ENCODE results near the gene NOVA2. TPM values are rescaled to one million over a fixed set of nuclear protein-coding genes. Genes with fewer than 3 reads are reported as not detected.
A peak's percentile ranks its signal among the peaks of the same experiment; 100 is the strongest.

Gene NOVA2
- polyA plus RNA-seq, 10 donors: 2.8 to 5.5 (median 4.0) TPM

DNA sequence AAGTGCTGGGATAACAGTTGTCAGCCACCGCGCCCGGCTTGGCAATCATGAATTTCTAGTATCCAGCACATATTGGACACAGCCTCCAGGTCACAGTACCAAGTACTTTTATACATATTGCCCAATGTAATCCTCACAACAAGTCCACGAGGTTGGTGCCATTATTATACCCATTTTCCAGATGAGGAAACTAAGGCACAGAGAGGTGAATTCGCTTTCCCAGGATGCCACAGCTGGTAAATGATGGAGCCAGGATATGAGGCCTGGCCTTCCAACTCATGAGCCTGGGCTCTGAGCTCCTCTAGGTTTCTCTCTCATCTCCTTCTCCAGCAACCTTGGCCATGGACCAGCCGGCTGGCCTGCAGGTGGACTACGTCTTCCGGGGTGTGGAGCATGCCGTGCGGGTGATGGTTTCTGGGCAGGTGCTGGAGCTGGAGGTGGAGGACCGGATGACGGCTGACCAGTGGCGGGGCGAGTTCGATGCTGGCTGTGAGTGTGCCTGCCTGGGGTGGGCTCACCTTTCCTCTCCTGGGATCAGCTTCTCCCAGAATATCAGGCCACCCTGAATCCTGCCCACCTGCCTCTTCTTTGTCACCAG is 29.1 kb upstream of the NOVA2 start:
- DNase-seq: no peak

DNA sequence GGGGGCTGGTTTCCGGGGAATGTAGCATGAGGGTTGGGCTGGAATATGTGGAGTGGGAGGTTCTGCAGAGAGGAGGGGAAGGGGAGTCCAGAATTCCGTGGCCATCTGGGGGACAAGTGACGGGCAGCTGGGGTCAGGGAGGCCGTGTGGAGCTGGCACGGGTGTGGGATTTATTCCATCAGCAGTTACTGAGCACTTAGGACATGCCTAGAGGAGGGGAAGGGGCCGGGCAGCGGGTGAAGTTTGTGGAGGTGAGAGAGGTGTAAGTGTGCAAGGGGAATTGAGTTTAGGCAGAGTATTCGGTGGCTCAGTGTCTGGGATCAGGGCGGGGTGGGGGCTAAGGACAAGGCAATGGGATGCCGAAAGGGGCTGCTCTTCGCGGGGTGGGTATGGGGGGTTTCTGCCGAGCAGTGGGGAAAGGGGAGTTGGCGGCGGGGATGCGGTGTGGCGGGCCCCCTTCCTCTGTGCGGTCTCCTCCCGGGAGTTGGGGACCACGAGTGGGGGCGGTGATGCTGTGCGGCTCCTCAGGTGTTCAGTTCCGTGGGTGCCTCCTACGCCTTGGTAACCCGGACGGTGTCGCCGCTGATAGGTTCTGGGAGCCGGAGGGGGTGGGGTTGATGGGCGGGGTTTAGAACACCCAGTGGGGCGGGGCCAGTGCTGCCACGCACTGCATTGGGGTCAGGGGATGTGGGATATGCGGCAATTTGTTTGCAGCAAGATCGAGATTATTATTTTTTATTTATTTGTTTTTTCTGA is 27.0 kb upstream of the NOVA2 start:
- no peak for DNase-seq

DNA sequence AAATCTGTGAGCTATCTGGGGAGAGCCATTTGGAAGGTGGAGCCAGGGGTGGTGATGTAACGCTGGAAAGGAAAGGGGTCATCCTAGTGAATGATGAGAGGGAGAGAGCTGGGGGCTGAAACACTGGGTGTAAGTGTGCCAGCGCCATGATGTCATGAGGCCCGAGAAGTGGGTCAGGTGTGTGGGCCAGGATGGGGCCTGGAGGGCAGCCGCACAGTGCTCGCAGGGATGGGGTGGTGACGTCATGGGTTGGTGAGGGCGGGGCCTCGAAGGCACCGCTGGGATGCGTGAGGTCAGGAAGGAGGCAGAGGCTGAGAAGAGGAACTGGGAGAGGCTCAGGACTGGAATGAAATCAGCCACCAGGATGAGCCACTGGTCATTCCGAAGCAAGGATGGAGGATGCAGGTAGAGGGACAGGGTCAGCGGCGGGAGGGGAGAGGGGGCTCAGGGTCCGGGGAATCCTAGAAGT is 26.0 kb upstream of the NOVA2 start:
- peak in 1 of 3 donors; percentile 41 for DNase-seq

DNA sequence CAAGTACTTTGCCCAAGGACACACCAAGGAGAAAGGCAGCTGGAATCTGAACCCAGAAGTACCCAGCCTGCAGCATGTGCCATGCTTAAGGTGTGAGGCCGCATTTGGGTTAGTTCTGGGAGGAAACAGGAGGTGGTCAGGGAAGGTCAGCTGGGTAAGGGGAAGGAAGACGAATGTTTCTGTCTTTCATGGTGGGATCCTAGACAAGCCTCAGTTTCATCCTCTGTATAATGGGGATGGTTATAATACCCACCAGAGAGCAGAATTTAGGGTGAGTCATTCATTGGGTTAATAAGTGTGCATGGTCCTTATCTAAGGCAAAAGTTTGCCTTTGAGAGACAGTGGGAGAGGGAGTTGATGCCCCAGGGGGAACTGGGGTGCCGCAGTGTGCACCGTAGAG is 25.2 kb upstream of the NOVA2 start:
- DNase-seq: no peak

DNA sequence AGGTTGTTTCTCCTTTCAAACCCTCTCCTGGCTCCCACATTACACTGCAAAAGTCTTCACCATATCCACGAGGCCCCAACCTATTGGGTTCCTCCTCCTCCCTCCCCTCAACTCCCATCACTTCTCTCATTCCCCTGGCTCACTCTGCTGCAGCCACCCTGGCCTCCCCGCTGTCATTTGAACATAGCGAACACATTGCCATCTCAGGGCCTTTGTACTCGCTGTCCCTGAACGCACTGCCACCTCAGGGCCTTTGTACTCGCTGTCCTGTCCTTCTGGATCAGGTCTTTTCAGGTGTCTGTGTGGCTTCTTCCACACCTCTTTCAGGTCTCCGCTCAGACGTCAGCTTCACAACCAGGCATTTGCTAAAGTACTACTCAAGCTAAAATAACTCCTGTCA is 23.3 kb upstream of the NOVA2 start:
- DNase-seq: no peak

DNA sequence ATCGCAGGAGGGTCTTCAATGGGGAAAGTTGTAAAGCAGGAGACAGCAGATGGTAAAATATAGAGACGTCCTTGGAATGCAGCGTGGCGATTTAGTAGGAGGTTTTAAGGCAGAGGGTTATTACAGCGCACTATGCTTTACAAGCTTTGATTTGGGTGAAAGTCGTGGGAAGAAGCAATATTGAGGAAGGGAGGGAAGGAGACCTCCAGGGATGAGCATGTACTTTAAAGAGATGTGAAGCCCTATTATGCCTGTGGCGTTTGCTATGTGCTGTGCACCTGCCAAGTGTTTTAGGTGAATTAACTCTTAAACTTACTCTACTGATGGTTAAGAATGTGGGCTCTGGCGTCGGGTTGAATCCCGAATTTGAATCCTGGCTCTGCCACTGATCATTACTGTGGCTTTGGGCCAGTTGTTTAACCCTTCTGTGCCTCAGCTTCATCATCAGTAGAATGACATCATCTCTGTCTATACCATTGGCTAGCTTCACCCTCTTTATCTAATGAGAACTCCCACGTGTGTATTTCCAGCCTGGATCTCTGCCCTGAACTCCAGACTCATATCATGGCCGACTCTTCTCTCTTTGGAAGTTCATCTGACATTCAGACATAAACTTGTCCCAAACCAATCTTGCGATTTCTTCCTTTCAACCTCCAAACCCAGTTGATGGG is 22.2 kb upstream of the NOVA2 start:
- DNase-seq: no peak

DNA sequence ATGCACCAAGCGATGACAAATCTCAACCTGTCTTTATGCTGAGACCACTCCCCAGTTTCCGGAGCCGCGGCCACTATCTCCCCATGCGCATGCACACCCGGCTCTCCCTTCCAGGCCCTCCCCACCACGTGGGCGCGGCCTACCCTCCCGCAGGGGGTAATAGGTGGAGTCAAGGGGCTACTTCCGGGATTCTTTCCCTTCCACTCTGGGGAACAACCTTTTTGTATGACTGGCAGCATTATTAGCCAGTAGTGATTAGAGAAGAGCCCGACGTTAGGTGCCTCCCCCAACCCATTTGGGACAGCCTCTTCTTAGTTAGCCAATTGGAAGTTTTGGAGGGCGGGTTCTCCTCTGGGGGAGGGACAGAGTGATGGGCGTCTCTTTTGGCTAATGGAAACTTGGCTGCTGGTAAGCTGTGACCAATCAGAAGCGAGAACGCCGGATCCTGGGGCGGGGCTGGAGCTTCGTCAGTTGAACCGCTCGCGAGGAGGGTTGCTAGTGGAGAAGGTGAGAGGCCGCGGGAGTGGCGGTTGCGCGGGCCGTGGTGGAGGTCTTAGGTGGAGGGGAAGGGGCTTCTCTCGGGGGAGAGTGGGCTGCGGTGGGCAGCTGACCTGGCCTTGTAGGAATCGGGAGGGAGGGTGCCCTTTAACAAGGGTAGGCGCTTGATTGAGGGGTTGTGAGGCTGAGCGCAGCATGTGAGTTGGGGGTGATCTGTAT is 21.5 kb upstream of the NOVA2 start, which contains the start of gene CCDC61:
Gene CCDC61, plus strand, starts transcription at position 470 of the 717 bp plus-strand sequence. CDS start 7,552 bp downstream, outside the sequence.
- peak; percentile 99 to 100 (median 99) for DNase-seq

DNA sequence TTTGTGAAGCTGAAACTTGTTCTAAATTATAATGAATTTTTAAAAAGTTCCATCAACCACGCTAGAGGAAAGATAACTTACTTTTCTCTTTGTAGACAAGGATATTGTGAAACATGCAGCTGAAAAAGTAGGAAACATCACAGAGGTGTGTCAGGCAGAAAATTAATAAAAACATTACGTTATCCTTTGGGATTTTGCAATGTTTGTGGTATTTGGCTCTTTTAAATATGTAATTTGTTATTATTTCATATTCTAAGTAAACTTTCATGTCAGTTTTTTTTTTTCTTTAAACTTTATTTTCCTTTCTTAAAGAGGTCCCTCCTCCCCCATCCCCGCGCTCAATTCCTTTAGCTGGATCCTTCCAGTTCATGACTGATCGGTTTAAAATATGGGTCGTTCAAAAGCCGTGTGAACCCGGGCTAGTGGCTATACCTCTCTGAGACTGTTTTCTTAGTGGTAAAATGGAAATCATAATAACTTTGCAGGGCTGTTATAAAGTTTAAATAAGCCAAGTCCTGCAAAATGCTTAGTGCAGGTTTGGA is 20.9 kb upstream of the NOVA2 start:
- no peak for DNase-seq

DNA sequence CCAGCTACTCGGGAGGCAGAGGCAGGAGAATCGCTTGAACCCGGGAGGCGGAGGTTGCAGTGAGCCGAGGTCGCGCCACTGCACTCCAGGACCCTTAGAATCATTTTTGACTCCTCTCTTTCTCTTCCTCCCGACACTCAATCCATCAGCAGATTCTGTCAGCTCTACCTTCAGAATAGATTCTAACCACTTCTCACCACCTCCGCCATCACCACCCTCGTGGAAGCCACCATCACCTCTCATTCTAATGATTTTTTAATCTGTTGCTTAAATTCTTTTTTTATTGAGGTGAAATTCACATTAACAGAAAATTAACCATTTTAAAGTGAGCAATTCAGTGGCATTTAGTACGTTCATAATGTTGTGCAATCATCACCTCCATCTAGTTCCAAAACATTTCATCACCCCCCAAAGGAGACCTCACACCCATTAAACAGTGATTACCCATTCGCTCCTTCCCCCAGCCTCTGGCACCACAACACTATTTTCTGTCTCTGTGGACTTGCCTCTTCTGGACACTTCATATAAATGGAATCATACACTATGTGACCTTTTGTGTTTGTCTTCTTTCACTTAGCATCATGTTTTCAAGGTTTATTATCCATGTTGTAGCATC is 16.6 kb upstream of the NOVA2 start:
- no peak for DNase-seq

DNA sequence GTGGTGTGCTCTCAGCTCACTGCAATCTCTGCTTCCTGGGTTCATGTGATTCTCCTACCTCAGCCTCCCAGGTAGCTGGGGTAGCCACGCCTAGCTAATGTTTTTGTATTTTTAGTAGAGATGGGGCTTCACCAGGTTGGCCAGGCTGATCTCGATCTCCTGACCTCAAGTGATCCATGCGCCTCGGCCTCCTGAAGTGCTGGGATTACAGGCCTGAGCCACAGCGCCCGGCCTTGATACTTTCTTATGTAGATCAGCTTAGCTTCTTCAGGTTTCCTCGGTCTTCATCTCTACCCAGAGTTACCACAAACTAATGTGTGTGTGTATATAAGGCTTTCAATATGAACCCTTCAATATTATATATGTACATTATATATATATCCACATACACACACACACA is 11.7 kb upstream of the NOVA2 start:
- no peak for DNase-seq

DNA sequence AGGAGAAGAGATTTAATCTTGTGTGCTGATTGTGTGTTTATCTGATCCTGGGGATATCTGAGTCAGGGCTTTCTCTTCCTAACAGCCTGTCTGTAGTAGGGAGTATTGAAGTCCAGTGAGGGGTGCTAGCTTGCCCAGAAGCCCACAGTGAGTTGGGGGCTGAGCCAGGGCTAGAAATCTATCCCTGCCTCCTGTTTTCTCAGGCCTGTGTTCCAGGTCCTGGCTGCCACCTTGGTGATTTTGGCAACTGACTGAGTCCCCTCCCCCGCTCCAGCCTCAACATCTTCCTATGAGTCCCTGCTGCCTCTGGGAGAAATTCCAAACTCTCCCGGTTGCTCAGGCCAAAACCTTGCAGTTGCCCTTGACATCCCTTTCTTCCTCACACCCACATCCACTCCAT is 7.7 kb upstream of the NOVA2 start:
- DNase-seq: no peak

DNA sequence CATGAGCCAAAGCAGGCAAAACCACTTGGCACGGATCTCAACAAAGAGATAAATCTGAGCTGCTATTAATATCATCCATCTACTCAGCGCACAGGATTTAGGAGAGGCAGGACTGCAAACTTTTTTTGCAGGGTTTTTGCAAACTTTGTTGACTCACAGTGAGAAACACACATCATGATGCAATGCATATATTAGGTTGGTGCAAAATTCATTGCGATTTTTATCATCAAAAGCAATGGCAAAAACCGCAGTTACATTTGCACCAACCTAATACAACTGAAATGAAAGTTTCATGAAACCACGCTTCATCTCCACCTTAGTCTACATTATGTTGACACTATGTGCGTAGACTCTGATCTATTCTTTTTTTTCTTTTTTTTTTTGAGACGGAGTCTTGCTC is 4.5 kb upstream of the NOVA2 start:
- DNase-seq: no peak

DNA sequence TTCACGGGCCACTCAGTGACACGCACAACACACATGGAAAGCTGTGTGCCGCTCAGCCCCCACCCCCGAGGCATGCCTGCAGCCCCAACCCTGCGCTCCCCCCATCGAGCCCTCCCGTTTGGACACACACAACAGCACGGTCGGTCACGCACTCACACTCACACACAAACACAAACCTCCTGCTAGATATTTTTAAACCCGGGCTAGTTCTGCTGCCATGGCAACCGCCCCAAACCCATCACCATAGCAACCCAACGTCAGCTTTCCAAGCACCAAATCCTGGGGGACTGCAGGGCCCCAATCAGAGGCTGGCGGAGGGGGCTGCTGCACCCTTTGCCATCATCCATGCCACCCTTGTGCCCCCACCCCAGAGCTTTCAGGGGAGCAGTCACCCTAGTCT is 2.5 kb upstream of the NOVA2 start:
- DNase-seq: peak in 1 of 3 donors; percentile 42

DNA sequence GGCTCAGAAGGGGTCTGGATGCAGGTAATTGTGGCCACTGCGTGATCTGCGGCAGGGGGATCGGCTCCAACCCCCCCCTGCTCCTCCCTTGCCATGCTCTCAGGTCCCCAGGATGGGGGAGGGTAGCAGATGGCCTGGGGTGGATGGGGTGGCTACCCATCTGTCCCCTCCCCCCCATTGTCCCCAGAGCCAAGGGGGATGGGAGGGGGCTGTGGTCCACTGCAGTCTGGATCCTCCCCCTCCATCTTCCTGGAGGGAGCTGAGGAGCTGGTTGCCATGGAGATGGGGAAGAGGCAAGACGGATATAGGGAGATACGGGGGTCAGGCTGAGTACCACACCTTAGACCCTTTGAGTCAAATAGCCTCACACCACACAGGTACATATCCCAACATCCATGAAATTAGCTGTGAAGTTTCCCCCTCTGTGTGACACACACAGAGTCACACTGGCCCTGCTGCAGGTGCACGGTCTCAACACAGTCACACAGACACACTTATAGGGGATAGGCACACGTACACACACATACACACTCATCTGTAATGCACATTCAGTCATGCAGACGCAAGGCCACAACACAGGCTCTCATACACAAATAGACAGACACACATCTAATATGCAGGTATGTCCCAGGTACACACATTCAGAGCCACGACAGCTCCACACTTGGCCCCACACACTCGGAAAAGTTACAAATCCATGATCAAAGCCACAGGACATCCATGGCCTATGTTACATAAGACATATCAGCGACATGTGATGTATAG is 1.8 kb upstream of the NOVA2 start:
- DNase-seq: no peak

DNA sequence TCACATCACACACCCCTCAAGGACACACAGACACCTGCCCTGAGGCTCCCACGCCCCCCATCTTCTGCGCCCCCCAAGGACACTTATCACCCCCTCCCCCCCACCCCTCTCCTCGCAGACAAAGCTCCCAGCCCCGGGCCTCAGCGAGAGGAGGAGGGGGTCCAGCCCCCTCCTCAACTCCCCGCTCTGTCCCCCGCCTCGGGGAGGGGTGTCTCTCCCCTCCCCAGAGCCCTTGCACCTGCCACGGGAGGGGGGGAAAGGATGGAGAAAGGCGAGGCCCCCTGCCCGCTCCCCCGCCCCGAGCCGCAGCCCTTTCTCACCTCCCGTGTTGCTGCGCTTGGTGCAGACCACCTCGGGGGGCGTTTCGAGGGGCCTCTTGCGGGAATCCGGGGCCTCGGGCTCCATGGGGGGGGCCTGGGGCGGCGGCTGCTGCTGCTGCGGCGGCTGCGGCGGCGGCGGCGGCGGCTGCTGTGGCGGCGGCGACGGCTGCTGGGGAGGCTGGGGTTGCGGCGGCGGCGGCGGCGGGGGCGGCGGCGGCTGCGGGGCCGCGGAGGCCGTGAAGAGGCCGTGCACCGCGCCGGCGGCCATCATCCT is 621 bp downstream of the NOVA2 start:
- no peak for DNase-seq

DNA sequence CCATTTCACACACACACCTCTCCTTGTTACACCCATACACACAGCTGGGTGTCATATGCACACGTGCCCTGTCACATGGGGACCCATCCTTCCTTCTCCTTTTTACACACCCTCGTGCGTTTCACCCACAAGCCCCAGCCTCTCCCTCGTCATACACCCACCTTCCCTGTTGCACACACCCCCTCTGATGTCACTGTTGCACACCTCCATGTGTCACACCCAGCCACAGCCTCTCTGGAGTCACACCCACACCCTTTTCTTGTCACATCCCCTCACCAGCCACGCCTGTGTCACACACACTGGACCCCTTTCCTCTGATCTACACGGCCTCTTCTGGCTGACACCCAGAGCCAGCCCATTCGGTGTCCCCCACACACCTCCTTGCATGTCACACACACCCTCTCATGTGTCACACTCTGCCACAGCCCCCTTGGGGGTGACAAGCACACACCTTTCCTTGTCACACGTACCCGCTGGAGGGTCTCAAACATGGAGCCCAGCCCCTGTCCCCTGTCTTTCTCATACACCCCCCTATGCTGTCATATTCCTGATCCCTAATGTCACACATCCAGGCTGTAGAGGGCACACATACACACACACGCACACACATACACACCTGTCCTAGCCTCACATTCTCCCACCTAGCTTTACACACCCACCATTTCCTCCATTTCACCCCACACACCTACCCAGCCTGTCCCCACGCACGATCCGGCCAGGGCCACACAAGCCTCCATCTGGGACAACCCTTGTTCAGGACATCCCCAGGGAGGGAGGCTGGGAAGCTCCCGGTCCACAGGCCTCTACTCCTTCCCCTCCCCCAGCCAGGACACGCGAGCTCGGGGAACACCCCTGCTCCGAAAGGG is 1.4 kb downstream of the NOVA2 start:
- peak in 1 of 3 donors; percentile 34 for DNase-seq

DNA sequence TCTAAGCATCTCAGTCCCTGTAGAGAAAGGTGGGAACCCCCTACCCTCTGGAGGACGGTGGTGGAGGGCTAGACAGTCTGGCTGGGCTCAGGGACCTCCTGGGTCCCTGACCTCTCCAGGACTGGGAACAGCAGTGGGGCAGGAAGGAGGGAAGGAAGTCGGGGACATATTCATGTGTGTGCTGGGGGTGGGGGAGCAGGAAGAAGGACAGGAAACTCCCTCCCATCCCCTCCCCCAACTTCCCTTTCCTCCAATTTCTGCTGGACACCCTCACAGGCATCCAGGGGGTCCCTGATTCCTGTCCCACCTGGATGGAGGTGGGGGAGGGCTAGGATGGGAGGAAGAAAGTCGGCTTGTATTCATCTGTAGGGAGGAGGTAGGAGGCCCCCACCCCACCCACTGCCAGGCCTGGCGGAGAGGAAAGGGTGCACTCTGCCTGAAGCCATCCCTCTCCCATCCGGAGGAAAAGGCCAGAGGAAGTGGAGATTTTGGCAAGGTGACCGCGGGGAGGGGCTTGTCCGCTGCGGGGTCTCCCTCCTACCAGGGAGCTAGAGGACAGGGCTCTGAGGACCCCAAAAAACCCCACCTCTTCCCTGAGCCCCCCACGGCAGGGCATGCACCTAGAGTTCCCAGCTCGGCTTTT is 2.3 kb downstream of the NOVA2 start:
- DNase-seq: peak in 1 of 3 donors; percentile 29

DNA sequence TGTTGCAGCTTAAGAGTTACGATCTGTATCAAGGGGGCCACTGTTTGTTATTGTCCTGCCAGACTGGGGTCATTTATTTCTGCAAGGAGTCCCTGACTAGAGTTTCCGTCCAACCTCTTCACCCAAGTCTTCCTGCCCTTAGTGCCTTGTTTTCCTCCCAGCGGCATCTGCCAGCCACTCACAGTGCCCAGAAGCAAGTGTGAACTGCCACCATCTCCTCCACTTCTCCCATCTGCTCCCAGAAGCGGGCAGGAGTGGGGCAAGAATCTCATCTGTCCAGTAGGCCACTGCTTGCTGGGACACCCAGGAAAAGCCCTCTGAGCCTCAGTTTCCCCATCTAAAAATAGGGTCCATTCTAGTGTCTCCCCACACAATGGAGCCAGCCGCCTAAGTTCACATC is 4.0 kb downstream of the NOVA2 start:
- DNase-seq: no peak

DNA sequence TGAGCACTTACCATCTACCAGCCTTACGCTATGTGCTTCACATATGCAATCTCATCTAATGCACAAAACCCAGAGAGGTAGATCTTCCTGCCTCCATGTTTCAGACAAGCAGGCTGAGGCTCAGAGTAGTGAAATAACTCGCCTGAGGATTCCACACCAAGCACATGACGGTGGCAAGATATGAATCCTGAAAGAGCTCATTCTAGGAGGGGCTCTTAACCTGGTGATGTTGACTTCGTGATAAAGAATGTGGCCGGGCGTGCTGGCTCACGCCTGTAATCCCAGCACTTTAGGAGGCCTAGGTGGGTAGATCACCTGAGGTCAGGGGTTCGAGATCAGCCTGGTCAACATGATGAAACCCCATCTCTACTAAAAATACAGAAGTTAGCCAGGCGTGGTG is 5.0 kb downstream of the NOVA2 start:
- no peak for DNase-seq

Data from muscle of back (tissue), 11 donors.